IPS-18c (cell line): ENCODE data around the gene RASA3.
"Not testable (repeated sequence)": the region's sequence is repeated elsewhere in the genome, so short reads cannot be mapped to it uniquely, and the experiment has no call there.

Experiments used
- H3K4me3 ChIP-seq: 2 replicates; pipeline ENCODE4 v1.7.0; 2013; ENCODE audit warnings: low read depth, mild to moderate bottlenecking, low read length, moderate library complexity; ENCODE audit not compliant: insufficient read depth
- H3K9me3 ChIP-seq: one replicate; pipeline ENCODE4 v1.6.1; 2013; ENCODE audit warnings: mild to moderate bottlenecking, low read length, moderate library complexity; ENCODE audit not compliant: control insufficient read depth, insufficient read depth

The RASA3 gene

GRCh38 chr13:113995051-113995601 lies 137.3 kb downstream of the RASA3 start:
- no peak overlapping the region for H3K4me3 ChIP-seq

GRCh38 chr13:113992276-113993005 lies 140.0 kb downstream of the RASA3 start:
- Histone ChIP-seq H3K4me3 (no peak overlapping the region), H3K9me3 (no peaks in the 10 kb centered on the region)

More at GRCh38 chr13:113995051-113995601, 137.3 kb downstream of the RASA3 start:
- H3K9me3 ChIP-seq: no peaks in the 10 kb centered on the region

GRCh38 chr13:113991676-113992179 lies 140.7 kb downstream of the RASA3 start:
- Histone ChIP-seq H3K9me3 (no peaks in the 10 kb centered on the region), H3K4me3 (no peak overlapping the region)

- Histone ChIP-seq H3K9me3 (no peaks in the 10 kb centered on the region), H3K4me3 (no peak overlapping the region)
Measured at GRCh38 chr13:113991191-113991669, 141.2 kb downstream of the RASA3 start.

- H3K4me3 ChIP-seq: no peak overlapping the region
- no peaks in the 10 kb centered on the region for H3K9me3 ChIP-seq
Measured at GRCh38 chr13:113990321-113990837, 142.0 kb downstream of the RASA3 start.

GRCh38 chr13:113989585-113990300 lies 142.7 kb downstream of the RASA3 start:
- Histone ChIP-seq H3K4me3 (no peak overlapping the region), H3K9me3 (no peaks in the 10 kb centered on the region)

- not testable (repeated sequence) for H3K9me3 ChIP-seq, H3K4me3 ChIP-seq
Measured at GRCh38 chr13:113988859-113989258, 143.6 kb downstream of the RASA3 start.

- Histone ChIP-seq H3K9me3 (no peaks in the 10 kb centered on the region), H3K4me3 (no peak overlapping the region)
Measured at GRCh38 chr13:113982296-113982661, 150.1 kb downstream of the RASA3 start.

- no peak overlapping the region for H3K4me3 ChIP-seq
- no peaks in the 10 kb centered on the region for H3K9me3 ChIP-seq
Measured at GRCh38 chr13:113981611-113982295, 150.7 kb downstream of the RASA3 start.

GRCh38 chr13:113981194-113981605 lies 151.2 kb downstream of the RASA3 start:
- H3K9me3 ChIP-seq: no peaks in the 10 kb centered on the region
- H3K4me3 ChIP-seq: no peak overlapping the region

- H3K9me3 ChIP-seq: no peaks in the 10 kb centered on the region
- H3K4me3 ChIP-seq: no peak overlapping the region
Measured at GRCh38 chr13:113980489-113981064, 151.8 kb downstream of the RASA3 start.

GRCh38 chr13:113979791-113980471 lies 152.5 kb downstream of the RASA3 start:
- Histone ChIP-seq H3K9me3 (no peaks in the 10 kb centered on the region), H3K4me3 (no peak overlapping the region)

GRCh38 chr13:113978741-113979481 lies 153.5 kb downstream of the RASA3 start:
- H3K4me3 ChIP-seq: no peak overlapping the region
- H3K9me3 ChIP-seq: no peaks in the 10 kb centered on the region

GRCh38 chr13:113977976-113978375 lies 154.4 kb downstream of the RASA3 start:
- Histone ChIP-seq H3K4me3 (no peak overlapping the region), H3K9me3 (no peaks in the 10 kb centered on the region)

- Histone ChIP-seq H3K4me3 (no peak overlapping the region; the same call in 1 of the 2 replicates), H3K9me3 (no peaks in the 10 kb centered on the region)
Measured at GRCh38 chr13:113976711-113977684, 155.4 kb downstream of the RASA3 start.
